ENCODE results near the gene GINS3. TPM values are rescaled to one million over a fixed set of nuclear protein-coding genes. Genes with fewer than 3 reads are reported as not detected.

GINS3 gene
- total RNA-seq, 1 experiment from 2014 or later = 22.0 TPM

DNA sequence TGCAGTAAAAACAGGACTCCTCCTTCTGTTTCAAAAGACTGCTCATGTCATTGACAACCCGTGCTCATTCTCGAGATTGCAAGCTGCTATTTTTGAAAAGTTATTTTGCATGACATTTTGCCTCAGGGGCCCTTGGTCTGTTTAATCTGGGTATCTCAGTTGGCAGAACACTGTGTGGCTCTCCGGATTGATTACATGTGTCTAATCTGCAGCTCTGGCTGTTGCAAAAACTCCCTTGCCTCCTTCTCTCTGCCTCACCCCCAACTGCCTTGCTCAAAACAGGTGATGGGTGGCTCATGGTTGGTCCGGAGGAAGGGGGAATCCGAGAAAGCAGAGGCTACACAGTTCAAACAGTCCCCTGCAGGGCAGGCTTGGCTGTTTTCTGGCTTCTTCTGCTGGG lies 25.3 kb downstream of the GINS3 start:
- DNase-seq (ENCODE audit: low spot score) = no peak
- no peaks in the 10 kb centered on the region for H3K4me1 ChIP-seq (ENCODE audit: insufficient read depth, low read length, poor library complexity, severe bottlenecking)
- CTCF ChIA-PET = no interaction called here
- no peak overlapping the region for H3K27ac ChIP-seq (ENCODE audit: low read depth, low read length, poor library complexity, severe bottlenecking)
- H3K27me3 ChIP-seq (replicated peaks; ENCODE audit: insufficient read depth, low read depth, low read length, poor library complexity) = no peaks in the 10 kb centered on the region
- no peak for TF ChIP-seq CTCF (conservative IDR thresholded peaks at IDR 0.05; ENCODE audit: low read depth, low read length)
- TF ChIP-seq EZH2 (IDR thresholded peaks at IDR 0.05; ENCODE audit: borderline replicate concordance, low read depth, low read length, poor library complexity, severe bottlenecking) = no peak
- H3K9me3 ChIP-seq (ENCODE audit: low read depth, low read length, poor library complexity, severe bottlenecking) = no peaks in the 10 kb centered on the region
- H3K36me3 ChIP-seq (ENCODE audit: insufficient read depth, low read length, poor library complexity, severe bottlenecking) = no peaks in the 10 kb centered on the region
- BruUV-seq (replicated peaks) = no TSS peak
- no peak overlapping the region for H3K4me3 ChIP-seq (ENCODE audit: low read depth, low read length, poor library complexity, severe bottlenecking)
- intact Hi-C loops (cut with micrococcal nuclease; ENCODE audit: unreplicated experiment) = no loop called here
- POLR2A ChIA-PET (ENCODE audit: low non-redundant PET) = no interaction called here

- Histone ChIP-seq H3K4me3 (ENCODE audit: low read depth, low read length, poor library complexity, severe bottlenecking) (no peak overlapping the region), H3K36me3 (ENCODE audit: insufficient read depth, low read length, poor library complexity, severe bottlenecking) (no peaks in the 10 kb centered on the region), H3K27ac (ENCODE audit: low read depth, low read length, poor library complexity, severe bottlenecking) (no peak overlapping the region), H3K9me3 (ENCODE audit: low read depth, low read length, poor library complexity, severe bottlenecking) (no peaks in the 10 kb centered on the region), H3K27me3 (replicated peaks; ENCODE audit: insufficient read depth, low read depth, low read length, poor library complexity) (no peaks in the 10 kb centered on the region), H3K4me1 (ENCODE audit: insufficient read depth, low read length, poor library complexity, severe bottlenecking) (no peaks in the 10 kb centered on the region)
- TF ChIP-seq CTCF (conservative IDR thresholded peaks at IDR 0.05; ENCODE audit: low read depth, low read length) (no peak), EZH2 (IDR thresholded peaks at IDR 0.05; ENCODE audit: borderline replicate concordance, low read depth, low read length, poor library complexity, severe bottlenecking) (no peak)
- ChIA-PET CTCF (no interaction called here), POLR2A (ENCODE audit: low non-redundant PET) (no interaction called here)
- BruUV-seq (replicated peaks) = no TSS peak
- intact Hi-C loops (cut with micrococcal nuclease; ENCODE audit: unreplicated experiment) = no loop called here
- no peak for DNase-seq (ENCODE audit: low spot score)
Measured at GRCh38 chr16:58418026-58418425, 25.8 kb downstream of the GINS3 start.

DNA sequence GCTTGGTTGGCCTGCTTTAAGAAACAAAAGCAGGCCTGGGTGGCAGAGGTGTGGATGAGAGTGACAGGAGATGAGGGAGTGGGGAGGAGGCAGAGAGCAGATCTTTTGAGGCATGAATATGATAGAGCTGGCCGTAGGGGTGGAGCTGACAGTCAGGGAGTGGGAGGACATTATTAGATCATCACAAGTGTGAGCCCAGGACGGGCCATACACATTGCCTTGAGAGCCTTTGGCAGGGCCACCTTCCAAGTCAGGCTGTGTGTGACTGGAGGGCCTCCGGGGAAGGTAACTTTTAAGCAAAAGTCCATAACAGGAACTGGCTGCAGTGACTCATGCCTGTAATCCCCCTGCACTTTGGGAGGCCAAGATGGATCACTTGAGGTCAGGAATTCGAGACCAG lies 26.3 kb downstream of the GINS3 start:
- no peaks in the 10 kb centered on the region for H3K27me3 ChIP-seq (replicated peaks; ENCODE audit: insufficient read depth, low read depth, low read length, poor library complexity)
- no peak for DNase-seq (ENCODE audit: low spot score)
- H3K27ac ChIP-seq (ENCODE audit: low read depth, low read length, poor library complexity, severe bottlenecking) = no peak overlapping the region
- BruUV-seq (replicated peaks) = no TSS peak
- H3K9me3 ChIP-seq (ENCODE audit: low read depth, low read length, poor library complexity, severe bottlenecking) = no peaks in the 10 kb centered on the region
- ChIA-PET POLR2A (ENCODE audit: low non-redundant PET) (no interaction called here), CTCF (no interaction called here)
- H3K4me1 ChIP-seq (ENCODE audit: insufficient read depth, low read length, poor library complexity, severe bottlenecking) = no peaks in the 10 kb centered on the region
- no peak overlapping the region for H3K4me3 ChIP-seq (ENCODE audit: low read depth, low read length, poor library complexity, severe bottlenecking)
- TF ChIP-seq EZH2 (IDR thresholded peaks at IDR 0.05; ENCODE audit: borderline replicate concordance, low read depth, low read length, poor library complexity, severe bottlenecking) = no peak
- TF ChIP-seq CTCF (conservative IDR thresholded peaks at IDR 0.05; ENCODE audit: low read depth, low read length) = no peak
- no peaks in the 10 kb centered on the region for H3K36me3 ChIP-seq (ENCODE audit: insufficient read depth, low read length, poor library complexity, severe bottlenecking)
- intact Hi-C loops (cut with micrococcal nuclease; ENCODE audit: unreplicated experiment) = no loop called here

Data from A673 (cell line).